Ishikawa (cell line): ENCODE measurements around the gene CCDC88C.

Experiments used
- CEBPB ChIP-seq: IDR thresholded peaks from 2 replicates; pipeline ENCODE4 v1.6.1; 2012
- CREB1 ChIP-seq: IDR thresholded peaks from 2 replicates; pipeline ENCODE4 v1.6.1; 2012; ENCODE audit warnings: low read depth
- EP300 ChIP-seq: IDR thresholded peaks from 2 replicates; pipeline ENCODE4 v1.6.1; 2012; ENCODE audit warnings: borderline replicate concordance
- FOXM1 ChIP-seq: IDR thresholded peaks from 2 replicates; pipeline ENCODE4 v1.6.1; 2012; ENCODE audit warnings: low read depth, borderline replicate concordance
- MAX ChIP-seq: IDR thresholded peaks from 2 replicates; pipeline ENCODE4 v1.6.1; 2012
- NFIC ChIP-seq: IDR thresholded peaks from 2 replicates; pipeline ENCODE4 v1.6.1; 2012
- REST ChIP-seq: IDR thresholded peaks from 2 replicates; pipeline ENCODE4 v1.6.1; 2012; ENCODE audit warnings: low read depth, mild to moderate bottlenecking
- TAF1 ChIP-seq: IDR thresholded peaks from 2 replicates; pipeline ENCODE4 v1.6.1; 2012; ENCODE audit warnings: low read depth, mild to moderate bottlenecking
- YY1 ChIP-seq: IDR thresholded peaks from 2 replicates; pipeline ENCODE4 v1.6.1; 2012; ENCODE audit warnings: low read depth

- TF ChIP-seq EP300 (no peak), YY1 (no peak), CREB1 (no peak), NFIC (no peak), CEBPB (no peak), REST (no peak), MAX (no peak), FOXM1 (no peak), TAF1 (no peak)
Measured at GRCh38 chr14:91390165-91390778, 27.3 kb downstream of the CCDC88C start.
